Smooth muscle cell (in vitro differentiated cells): ENCODE measurements around the gene SARNP. TPM values are rescaled to one million over a fixed set of nuclear protein-coding genes. Genes with fewer than 3 reads are reported as not detected.

Experiments used
- DNase-seq: peaks from one replicate; lab custom pipeline; 2025; ENCODE audit not compliant: unreplicated experiment; lab: John Stamatoyannopoulos, UW
- H2AFZ ChIP-seq: fragments of 200-600 bp; sonication (generic); 2 replicates; pipeline ENCODE4 v1.6.0; 2016; ENCODE audit warnings: antibody characterized with exemption, low read depth, mild to moderate bottlenecking
- H3F3A ChIP-seq: fragments of 200-600 bp; sonication (generic); 2 replicates; pipeline ENCODE4 v1.6.0; 2017; ENCODE audit warnings: antibody characterized with exemption, low read depth
- H3K27ac ChIP-seq: fragments of 200-600 bp; sonication (generic); 2 replicates; pipeline ENCODE4 v1.5.1; 2016; ENCODE audit warnings: low read depth, mild to moderate bottlenecking
- H3K27me3 ChIP-seq: fragments of 200-600 bp; sonication (generic); 2 replicates; pipeline ENCODE4 v1.6.1; 2016; ENCODE audit warnings: low read depth, mild to moderate bottlenecking
- H3K36me3 ChIP-seq: fragments of 200-600 bp; sonication (generic); 2 replicates; pipeline ENCODE4 v1.5.1; 2016; ENCODE audit warnings: low read depth
- H3K4me1 ChIP-seq: fragments of 200-600 bp; sonication (generic); 2 replicates; pipeline ENCODE4 v1.5.1; 2016; ENCODE audit warnings: low read depth
- H3K4me2 ChIP-seq: fragments of 200-600 bp; sonication (generic); 2 replicates; pipeline ENCODE4 v1.6.0; 2016; ENCODE audit warnings: mild to moderate bottlenecking
- H3K4me3 ChIP-seq: fragments of 200-600 bp; sonication (generic); 2 replicates; pipeline ENCODE4 v1.5.1; 2016; ENCODE audit warnings: mild to moderate bottlenecking
- H3K79me2 ChIP-seq: fragments of 200-600 bp; sonication (generic); 2 replicates; pipeline ENCODE4 v1.6.0; 2016; ENCODE audit warnings: low read depth, mild to moderate bottlenecking
- H3K9ac ChIP-seq: fragments of 200-600 bp; sonication (generic); 2 replicates; pipeline ENCODE4 v1.6.0; 2016; ENCODE audit warnings: low read depth
- H3K9me3 ChIP-seq: fragments of 200-600 bp; sonication (generic); replicated peaks from 2 replicates; pipeline ENCODE4 v1.5.1; 2016; ENCODE audit warnings: low read depth
- H4K20me1 ChIP-seq: fragments of 200-600 bp; sonication (generic); 2 replicates; pipeline ENCODE4 v1.6.0; 2016; ENCODE audit warnings: low read depth
- CTCF ChIP-seq: fragments of 200-600 bp; sonication (generic); IDR thresholded peaks from 2 replicates; pipeline ENCODE4 v1.5.1; 2017; ENCODE audit warnings: borderline replicate concordance, mild to moderate bottlenecking, antibody characterized with exemption; ENCODE audit not compliant: insufficient read depth, poor library complexity, severe bottlenecking
- WGBS: methylation state at CpG from one replicate; pipeline ENCODE4 v1.1.7; 2016; ENCODE audit warnings: low lambda C conversion rate; 5-methylcytosine and 5-hydroxymethylcytosine counted together
- polyA plus RNA-seq: library from polyadenylated mRNA; unstranded; fragments of >200 nt; fragmentation: Nextera tagmentation; extraction: Ambion mirVana; gene quantifications from 2 replicates; pipeline ENCODE4 v1.2.1, GENCODE V29; 2016
- total RNA-seq: library from RNA; depleted of rRNA; stranded (reverse); fragments of >200 nt; gene quantifications from 2 replicates; pipeline ENCODE4 v1.2.3, GENCODE V29; 2014

The SARNP gene
- total and polyA plus RNA-seq, 2 experiments from 2014 or later, result 128 to 169 TPM

- DNase-seq, result no peak
- Histone ChIP-seq H3K9me3 (no peaks in the 10 kb centered on the region), H3K4me3 (peak overlapping the region; percentile 85), H4K20me1 (no peaks in the 10 kb centered on the region), H3K27me3 (no peaks in the 10 kb centered on the region), H3K9ac (peak overlapping the region; percentile 95), H3K4me2 (peak overlapping the region; percentile 98), H2AFZ (no peak overlapping the region), H3F3A (no peaks in the 10 kb centered on the region), H3K79me2 (peaks cover 21% of the 10 kb centered on the region), H3K4me1 (peaks cover 19% of the 10 kb centered on the region), H3K27ac (peak overlapping the region; percentile 95), H3K36me3 (no peaks in the 10 kb centered on the region)
- 7% methylated on average over 1 of the region's 1 CpG for WGBS
- TF ChIP-seq CTCF, result no peak
These were observed 13.9 kb upstream of the SARNP start for GRCh38 chr12:55831447-55831815.

GRCh38 chr12:55830601-55831446 is 13.3 kb upstream of the SARNP start:
- H3K79me2 ChIP-seq, result peaks cover 21% of the 10 kb centered on the region
- no peaks in the 10 kb centered on the region for H3K9me3 ChIP-seq
- H3K4me1 ChIP-seq, result peaks cover 19% of the 10 kb centered on the region
- H4K20me1 ChIP-seq, result no peaks in the 10 kb centered on the region
- peak overlapping the region; percentile 85 for H3K4me3 ChIP-seq
- H3K36me3 ChIP-seq, result no peaks in the 10 kb centered on the region
- 3% methylated on average over 23 of the region's 23 CpGs for WGBS
- H3K27ac ChIP-seq, result peak overlapping the region; percentile 95
- H3K9ac ChIP-seq, result peak overlapping the region; percentile 95
- H3K4me2 ChIP-seq, result peak overlapping the region; percentile 98
- no peak for TF ChIP-seq CTCF
- H3F3A ChIP-seq, result no peaks in the 10 kb centered on the region
- peak overlapping the region; percentile 70 for H2AFZ ChIP-seq
- no peaks in the 10 kb centered on the region for H3K27me3 ChIP-seq
- peak; percentile 39 for DNase-seq

- WGBS, result under 1% methylated on average over 30 of the region's 37 CpGs
- H3F3A ChIP-seq, result no peaks in the 10 kb centered on the region
- no peaks in the 10 kb centered on the region for H3K27me3 ChIP-seq
- peak overlapping the region; percentile 85 for H3K4me3 ChIP-seq
- H3K9me3 ChIP-seq, result no peaks in the 10 kb centered on the region
- H3K27ac ChIP-seq, result peak overlapping the region; percentile 95
- peak overlapping the region; percentile 98 for H3K4me2 ChIP-seq
- no peak for TF ChIP-seq CTCF
- no peak for DNase-seq
- H3K4me1 ChIP-seq, result peaks cover 19% of the 10 kb centered on the region
- no peaks in the 10 kb centered on the region for H3K36me3 ChIP-seq
- H4K20me1 ChIP-seq, result no peaks in the 10 kb centered on the region
- H2AFZ ChIP-seq, result peak overlapping the region; percentile 70
- peaks cover 21% of the 10 kb centered on the region for H3K79me2 ChIP-seq
- peak overlapping the region; percentile 95 for H3K9ac ChIP-seq
These were observed 12.6 kb upstream of the SARNP start for GRCh38 chr12:55829967-55830600.
